Mucosa of descending colon (tissue), 3 donors: ENCODE measurements around the gene COMMD2. TPM values are rescaled to one million over a fixed set of nuclear protein-coding genes. Genes with fewer than 3 reads are reported as not detected.

Experiments
- ATAC-seq: fragments of 200-7000 bp; cut with Tn5 transposase; one replicate; pipeline ENCODE4 v1.9.1; 2020; ENCODE audit warnings: mild to moderate bottlenecking, moderate library complexity
- DNase-seq, 3 donors: peaks; one replicate each; pipeline ENCODE4 v3.0.0-alpha.2; 2020
- H3K36me3 ChIP-seq: fragments of 200-600 bp; one replicate; pipeline ENCODE4 v1.8.0; 2021; ENCODE audit warnings: low read depth, mild to moderate bottlenecking
- H3K4me1 ChIP-seq: fragments of 200-600 bp; one replicate; pipeline ENCODE4 v1.8.0; 2021; ENCODE audit warnings: low read depth, mild to moderate bottlenecking
- H3K4me3 ChIP-seq: fragments of 200-600 bp; one replicate; pipeline ENCODE4 v1.8.0; 2021; ENCODE audit warnings: mild to moderate bottlenecking
- H3K9me3 ChIP-seq: fragments of 200-600 bp; one replicate; pipeline ENCODE4 v1.8.0; 2021; ENCODE audit warnings: mild to moderate bottlenecking
- intact Hi-C, 2 donors: fragments of 100-400 bp; cut with DNase I in 1 of 2; cut with micrococcal nuclease in 1 of 2; formaldehyde crosslinking; loops; one replicate each; pipeline versions ENCODE4 v1.11.0 to v1.11.1; 2022; cut with DNase I, micrococcal nuclease
- total RNA-seq, 3 donors: library from RNA; stranded (reverse); fragmentation: NEBNext Ultra II Directional in 2 of 3; extraction: Animal tissue kit (Norgen Biotek cat#: 25700) in 2 of 3; gene quantifications; one replicate each; pipeline versions ENCODE4 v1.2.1 to v1.2.4, GENCODE V29; 2021 to 2023
- TF ChIP-seq, protein P1 (sequence below): fragments of 200-600 bp; IDR thresholded peaks from one replicate; pipeline ENCODE4 v1.8.0; 2022; ENCODE audit warnings: antibody characterized with exemption, mild to moderate bottlenecking
- donor health status: DM: no; HTN: no; CAD: no; lungs with moderate emphysema.
- donor health status: DM: no; HTN: no; CAD: no.
- donor health status: DM: no; HTN: yes; CAD: no.

Gene COMMD2
- total RNA-seq, 3 donors from 2014 or later, result 19.7 to 26.9 (median 25.4) TPM

DNA sequence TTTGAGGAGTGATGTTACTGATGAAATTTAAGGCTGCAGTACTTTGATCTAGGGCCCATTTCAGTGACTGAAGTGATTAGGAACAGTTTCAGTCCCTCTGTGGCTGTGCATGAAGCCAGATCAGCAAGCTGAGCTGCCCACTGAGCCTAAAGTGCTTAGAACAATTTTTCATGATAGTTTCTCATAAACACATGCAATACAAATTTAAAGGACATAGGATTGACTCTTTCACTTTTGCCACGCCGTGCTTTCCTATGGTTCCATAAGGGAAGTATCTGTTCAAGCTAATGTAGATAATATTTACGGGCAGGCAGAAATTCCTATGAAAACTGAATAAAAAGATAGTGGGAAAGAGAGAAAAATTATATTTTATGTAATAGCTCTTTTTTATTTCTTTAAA, 29.5 kb upstream of the COMMD2 start:
- TF ChIP-seq, protein P1, sequence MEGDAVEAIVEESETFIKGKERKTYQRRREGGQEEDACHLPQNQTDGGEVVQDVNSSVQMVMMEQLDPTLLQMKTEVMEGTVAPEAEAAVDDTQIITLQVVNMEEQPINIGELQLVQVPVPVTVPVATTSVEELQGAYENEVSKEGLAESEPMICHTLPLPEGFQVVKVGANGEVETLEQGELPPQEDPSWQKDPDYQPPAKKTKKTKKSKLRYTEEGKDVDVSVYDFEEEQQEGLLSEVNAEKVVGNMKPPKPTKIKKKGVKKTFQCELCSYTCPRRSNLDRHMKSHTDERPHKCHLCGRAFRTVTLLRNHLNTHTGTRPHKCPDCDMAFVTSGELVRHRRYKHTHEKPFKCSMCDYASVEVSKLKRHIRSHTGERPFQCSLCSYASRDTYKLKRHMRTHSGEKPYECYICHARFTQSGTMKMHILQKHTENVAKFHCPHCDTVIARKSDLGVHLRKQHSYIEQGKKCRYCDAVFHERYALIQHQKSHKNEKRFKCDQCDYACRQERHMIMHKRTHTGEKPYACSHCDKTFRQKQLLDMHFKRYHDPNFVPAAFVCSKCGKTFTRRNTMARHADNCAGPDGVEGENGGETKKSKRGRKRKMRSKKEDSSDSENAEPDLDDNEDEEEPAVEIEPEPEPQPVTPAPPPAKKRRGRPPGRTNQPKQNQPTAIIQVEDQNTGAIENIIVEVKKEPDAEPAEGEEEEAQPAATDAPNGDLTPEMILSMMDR, result no peak
- no peak for ATAC-seq
- Histone ChIP-seq H3K9me3 (no peaks in the 10 kb centered on the region), H3K36me3 (no peaks in the 10 kb centered on the region), H3K4me1 (no peaks in the 10 kb centered on the region), H3K4me3 (no peak overlapping the region)
- intact Hi-C loops, result no loop called here
- no peak for DNase-seq

DNA sequence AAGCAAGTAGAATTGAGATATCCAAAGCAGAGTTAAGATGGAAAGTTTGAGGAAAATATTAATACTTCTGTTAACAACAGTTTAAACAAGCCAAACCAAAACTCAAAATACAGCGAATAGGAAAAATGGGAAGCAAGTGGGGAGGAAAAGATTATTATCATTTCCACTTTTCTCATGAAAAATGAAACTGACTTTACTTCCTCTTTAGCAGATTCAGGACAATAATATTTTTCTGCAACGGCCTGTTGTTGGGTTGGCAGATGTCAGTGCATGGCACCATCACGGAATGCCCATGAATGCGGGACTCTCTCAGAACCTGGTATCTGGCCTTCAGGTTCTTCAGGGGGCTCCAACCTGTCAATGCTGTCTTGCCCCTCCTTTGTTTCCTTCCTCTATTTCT, 28.9 kb upstream of the COMMD2 start:
- TF ChIP-seq, protein P1, result no peak
- Histone ChIP-seq H3K4me3 (no peak overlapping the region), H3K9me3 (no peaks in the 10 kb centered on the region), H3K36me3 (no peaks in the 10 kb centered on the region), H3K4me1 (no peaks in the 10 kb centered on the region)
- no peak for ATAC-seq
- intact Hi-C loops, result no loop called here
- no peak for DNase-seq

DNA sequence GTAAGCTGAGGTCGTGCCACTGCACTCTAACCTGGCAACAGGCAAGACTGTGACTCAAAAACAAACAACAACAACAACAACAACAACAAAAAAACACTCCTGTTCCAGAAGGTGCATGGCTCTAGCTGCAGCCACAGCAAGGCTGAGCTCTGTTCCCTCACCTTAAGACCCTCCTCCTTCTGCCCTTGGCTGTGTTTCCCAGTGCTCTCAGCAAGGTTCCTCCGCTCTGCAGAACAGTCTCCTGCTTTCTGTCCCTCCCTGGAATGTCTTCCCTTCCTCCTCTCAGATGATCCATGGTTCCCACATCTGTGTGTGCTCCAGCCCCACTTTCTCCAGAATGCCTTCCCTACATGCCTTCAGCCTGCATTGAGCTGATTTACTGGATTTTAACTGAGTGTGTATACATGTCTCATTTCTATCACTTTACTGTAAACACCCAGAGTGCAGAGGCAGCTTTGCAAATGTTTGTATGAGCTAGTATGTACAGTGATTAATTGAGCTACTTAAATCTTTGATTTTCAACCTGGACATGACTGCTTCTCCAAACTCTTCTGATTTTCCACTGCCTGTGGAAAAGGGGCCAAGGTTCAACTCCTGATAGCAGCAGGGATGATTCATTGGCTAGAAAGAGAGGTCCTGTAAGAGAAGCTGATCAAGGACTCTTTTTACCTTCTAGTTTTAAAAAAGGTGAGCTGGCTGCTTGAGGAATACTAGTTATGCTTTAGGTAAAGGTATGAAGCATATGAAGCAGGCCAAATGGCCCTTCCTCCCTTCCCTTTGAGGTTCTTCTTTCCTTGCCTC, 25.3 kb upstream of the COMMD2 start:
- ATAC-seq, result no peak
- Histone ChIP-seq H3K4me3 (no peak overlapping the region), H3K4me1 (no peaks in the 10 kb centered on the region), H3K9me3 (no peaks in the 10 kb centered on the region), H3K36me3 (no peaks in the 10 kb centered on the region)
- TF ChIP-seq, protein P1, result no peak
- intact Hi-C loops, result loop anchor here in 1 of 2 donors (10.0 kb wide), 1 partner anchor 263 kb away; no protein-coding TSS in a partner anchor
- DNase-seq, result no peak

DNA sequence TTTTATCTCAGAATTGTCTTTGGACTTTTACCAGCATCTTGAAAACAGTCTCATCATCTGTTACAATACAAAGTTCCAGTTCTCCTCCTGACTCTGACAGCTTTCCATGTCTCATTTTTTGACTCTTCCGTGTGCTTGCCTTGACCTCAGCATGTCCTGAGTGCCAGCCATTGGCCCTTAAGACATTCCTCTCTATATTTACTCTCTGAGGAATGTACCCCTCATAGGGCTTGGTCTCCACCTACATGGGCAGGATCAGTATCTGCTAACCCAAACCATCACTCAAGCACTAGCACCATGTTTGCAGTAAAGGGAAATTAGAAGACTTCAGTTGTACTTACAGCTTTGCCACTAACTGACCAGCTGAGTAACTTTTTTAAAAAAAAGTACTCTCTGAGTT, 23.9 kb upstream of the COMMD2 start:
- ATAC-seq, result no peak
- Histone ChIP-seq H3K36me3 (no peaks in the 10 kb centered on the region), H3K4me3 (no peak overlapping the region), H3K9me3 (no peaks in the 10 kb centered on the region), H3K4me1 (no peaks in the 10 kb centered on the region)
- DNase-seq, result no peak
- intact Hi-C loops, result loop anchor here in 1 of 2 donors (10.0 kb wide), 1 partner anchor 261 kb away; no protein-coding TSS in a partner anchor
- TF ChIP-seq, protein P1, result no peak

DNA sequence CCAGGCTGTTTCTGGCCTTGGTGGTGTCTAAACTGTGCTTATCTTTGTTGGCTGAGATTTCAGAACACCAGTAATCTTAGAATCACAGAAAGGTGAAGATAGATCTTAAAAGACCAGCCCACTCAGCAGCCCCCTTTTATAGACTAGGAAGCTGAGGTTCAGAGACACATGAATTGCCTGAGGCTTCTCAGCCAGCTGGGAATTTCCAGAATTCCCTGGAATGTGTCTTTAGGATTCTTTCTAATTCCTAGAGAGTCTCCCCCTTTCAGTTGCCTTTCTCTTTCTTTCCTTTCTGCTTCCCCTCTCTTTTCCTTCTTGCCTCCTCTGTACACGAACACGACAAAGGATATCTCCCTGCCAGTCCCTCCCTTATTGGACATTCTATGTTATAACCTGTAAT, 20.6 kb upstream of the COMMD2 start:
- ATAC-seq (no peak), DNase-seq (no peak)
- no peaks in the 10 kb centered on the region for H3K9me3 ChIP-seq
- H3K36me3 ChIP-seq, result no peaks in the 10 kb centered on the region
- H3K4me1 ChIP-seq, result no peaks in the 10 kb centered on the region
- H3K4me3 ChIP-seq, result no peak overlapping the region
- intact Hi-C loops, result loop anchor here in 1 of 2 donors (10.0 kb wide), 1 partner anchor 258 kb away; no protein-coding TSS in a partner anchor
- TF ChIP-seq, protein P1, result no peak
